DLD1 (cell line): ENCODE results near the gene CCL5.
"Not testable (repeated sequence)": the region's sequence is repeated elsewhere in the genome, so short reads cannot be mapped to it uniquely, and the experiment has no call there.

Experiments
- in situ Hi-C: cut with HindIII; loops from 2 replicates; pipeline ENCODE4 v1.10.0; 2017; ENCODE audit warnings: low sequenced_read_pairs

The CCL5 gene

DNA sequence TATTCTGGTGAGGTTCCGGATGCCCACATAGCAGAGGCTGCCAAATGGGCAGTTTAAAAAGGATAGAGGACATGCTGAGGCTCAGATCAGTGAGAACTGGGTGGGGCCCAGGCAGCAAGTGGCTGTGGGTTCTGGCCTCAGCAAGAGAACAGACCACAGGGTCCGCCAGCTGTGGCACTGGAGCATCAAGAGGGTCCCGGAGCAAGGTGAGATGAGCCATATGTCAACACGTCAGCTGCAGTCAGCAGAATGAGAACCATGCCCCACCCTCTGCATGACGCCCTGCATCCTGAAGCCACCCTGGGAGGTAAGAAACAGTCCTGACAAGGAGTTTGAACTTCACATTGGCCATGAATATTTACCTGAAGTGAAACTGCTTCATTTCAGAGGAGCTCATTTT is 20.1 kb upstream of the CCL5 start:
- in situ Hi-C loops = no loop called here

- in situ Hi-C loops = no loop called here
Observed at GRCh38 chr17:35898283-35899070, 18.3 kb upstream of the CCL5 start.

- in situ Hi-C loops = not testable (repeated sequence)
Observed at GRCh38 chr17:35897772-35898171, 17.6 kb upstream of the CCL5 start.

DNA sequence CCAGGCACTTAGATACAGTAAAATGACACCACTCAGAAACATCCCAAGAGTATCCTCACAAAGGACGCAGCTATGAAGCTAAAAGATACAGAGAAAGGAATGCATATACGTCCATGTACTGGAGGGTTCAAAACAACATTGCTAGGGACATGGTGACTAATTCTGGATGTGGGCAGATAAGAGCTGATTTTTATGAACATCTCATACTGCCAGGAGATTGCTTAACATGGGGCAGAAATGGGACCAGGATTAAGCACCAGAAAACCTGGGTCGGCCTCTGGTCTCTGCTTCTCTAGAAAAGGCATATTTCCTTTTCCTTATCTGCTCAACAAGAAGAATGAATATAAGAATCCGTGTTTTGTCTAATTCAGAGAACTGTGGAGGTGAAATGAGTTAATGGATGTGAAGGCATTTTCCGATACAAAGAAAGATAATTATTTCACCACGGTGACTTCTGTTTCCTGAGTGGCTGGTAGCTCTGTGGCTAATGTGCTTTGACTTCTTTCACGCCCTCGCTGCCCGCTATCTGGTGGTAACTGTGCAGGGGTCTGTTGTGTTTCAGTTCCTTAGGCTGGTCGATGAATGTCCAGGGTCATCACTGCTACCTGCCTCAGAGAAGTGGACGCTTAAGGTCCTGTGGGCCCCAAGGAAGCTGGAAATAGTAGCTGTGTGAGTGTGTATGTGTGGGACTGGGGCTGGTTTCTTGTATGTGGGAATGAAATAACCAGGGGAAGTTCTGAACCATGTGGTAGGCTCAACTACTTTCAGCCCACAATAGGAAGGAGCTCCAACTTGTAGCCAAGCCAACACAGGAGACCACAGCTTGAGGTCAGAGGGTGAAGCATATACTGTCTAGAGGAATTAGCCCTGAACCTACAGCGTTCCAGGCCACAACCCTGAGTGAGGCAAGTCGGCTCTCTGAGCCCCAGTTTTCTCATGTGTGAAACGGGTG is 15.8 kb upstream of the CCL5 start:
- in situ Hi-C loops = no loop called here

GRCh38 chr17:35894206-35894605 is 14.0 kb upstream of the CCL5 start:
- in situ Hi-C loops = no loop called here

- in situ Hi-C loops = no loop called here
Observed at GRCh38 chr17:35893751-35894150, 13.6 kb upstream of the CCL5 start.

- in situ Hi-C loops = no loop called here
Observed at GRCh38 chr17:35892091-35893035, 12.2 kb upstream of the CCL5 start.

GRCh38 chr17:35891269-35891668 is 11.1 kb upstream of the CCL5 start:
- in situ Hi-C loops = no loop called here

DNA sequence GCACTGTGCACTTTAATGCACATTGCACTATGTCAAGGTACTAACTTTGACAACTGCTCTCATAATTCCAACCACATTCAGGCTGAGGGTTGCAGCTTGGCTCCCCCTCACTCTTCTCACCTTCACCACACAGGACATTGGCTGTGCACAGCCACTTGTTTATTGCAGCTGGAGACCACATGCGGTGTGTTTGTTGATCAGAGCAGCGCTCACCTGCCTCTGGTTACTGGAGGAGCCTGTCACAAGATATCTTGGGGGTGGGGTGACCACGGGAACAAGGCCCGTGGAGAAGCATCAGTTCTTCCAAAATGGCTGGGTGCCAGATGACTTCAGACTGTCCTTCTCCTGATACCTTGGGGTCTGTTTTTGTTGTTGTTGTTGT is 10.6 kb upstream of the CCL5 start:
- in situ Hi-C loops = no loop called here

- in situ Hi-C loops = no loop called here
Observed at GRCh38 chr17:35889818-35890773, 9.9 kb upstream of the CCL5 start.

DNA sequence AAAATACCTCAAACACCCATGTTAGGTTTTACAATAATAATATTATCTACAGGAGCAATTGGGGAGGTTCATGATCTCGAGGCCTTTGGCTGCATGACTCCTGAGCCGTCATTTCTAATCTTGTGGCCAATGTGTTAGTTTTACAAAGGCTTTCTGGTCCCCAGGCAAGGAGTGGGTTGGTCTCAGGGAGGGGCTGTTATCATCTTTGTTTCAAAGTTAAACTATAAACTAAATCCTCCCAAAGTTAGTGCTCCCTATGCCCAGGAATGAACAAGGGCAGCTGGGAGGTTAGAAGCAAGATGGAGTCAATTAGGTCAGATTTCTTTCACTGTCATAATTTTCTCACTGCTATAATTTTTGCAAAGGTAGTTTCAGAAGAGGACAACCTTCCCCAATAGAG is 9.1 kb upstream of the CCL5 start:
- in situ Hi-C loops = no loop called here

DNA sequence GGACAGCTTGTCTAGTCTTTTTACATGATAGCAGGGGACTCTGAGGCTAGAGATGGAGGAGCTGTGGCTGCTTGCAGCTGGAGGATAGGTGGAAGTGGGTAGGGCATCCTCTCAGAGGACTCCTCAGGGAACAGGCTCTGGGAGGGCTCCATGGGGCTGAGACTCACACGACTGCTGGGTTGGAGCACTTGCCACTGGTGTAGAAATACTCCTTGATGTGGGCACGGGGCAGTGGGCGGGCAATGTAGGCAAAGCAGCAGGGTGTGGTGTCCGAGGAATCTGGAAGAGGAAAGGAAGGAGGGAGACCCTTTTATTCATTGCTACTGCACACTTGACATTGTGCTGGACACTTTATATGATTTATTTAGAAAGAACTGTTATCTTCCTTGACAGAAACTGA is 1.8 kb downstream of the CCL5 start:
- in situ Hi-C loops = no loop called here

DNA sequence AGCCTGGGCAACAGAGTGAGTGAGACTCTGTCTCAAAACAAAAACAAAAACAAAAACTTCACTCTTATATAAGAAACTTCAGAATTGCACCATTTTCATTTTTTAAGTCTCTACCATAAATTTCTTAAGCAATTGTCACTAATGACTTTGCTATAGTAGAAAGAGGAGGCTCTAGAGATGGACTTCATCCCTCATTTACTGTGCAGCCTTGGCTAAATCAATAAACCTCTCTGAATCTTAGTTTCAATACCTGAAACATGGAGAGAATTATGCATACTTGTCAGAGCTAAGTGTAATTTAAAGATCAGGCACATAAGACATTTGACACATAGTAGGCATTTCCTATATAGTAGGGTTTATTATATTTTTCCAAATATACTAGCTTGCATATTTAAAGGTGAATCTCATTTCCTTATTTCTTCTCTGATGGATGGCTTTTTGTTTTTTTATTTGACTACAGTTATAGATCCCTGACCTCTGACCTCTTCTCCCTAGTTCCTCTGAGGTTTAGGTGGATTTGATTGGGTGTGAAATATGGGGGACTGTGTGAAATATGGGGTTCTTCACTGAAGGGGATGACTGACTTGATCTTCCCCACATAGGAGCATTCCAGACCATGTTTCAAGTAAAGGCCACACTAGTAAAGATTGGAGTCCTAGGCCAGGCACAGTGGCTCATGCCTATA is 2.7 kb downstream of the CCL5 start:
- in situ Hi-C loops = no loop called here

- in situ Hi-C loops = no loop called here
Observed at GRCh38 chr17:35876534-35876933, 3.6 kb downstream of the CCL5 start.

- in situ Hi-C loops = no loop called here
Observed at GRCh38 chr17:35875800-35876139, 4.4 kb downstream of the CCL5 start.

- in situ Hi-C loops = no loop called here
Observed at GRCh38 chr17:35875072-35875799, 4.9 kb downstream of the CCL5 start.

DNA sequence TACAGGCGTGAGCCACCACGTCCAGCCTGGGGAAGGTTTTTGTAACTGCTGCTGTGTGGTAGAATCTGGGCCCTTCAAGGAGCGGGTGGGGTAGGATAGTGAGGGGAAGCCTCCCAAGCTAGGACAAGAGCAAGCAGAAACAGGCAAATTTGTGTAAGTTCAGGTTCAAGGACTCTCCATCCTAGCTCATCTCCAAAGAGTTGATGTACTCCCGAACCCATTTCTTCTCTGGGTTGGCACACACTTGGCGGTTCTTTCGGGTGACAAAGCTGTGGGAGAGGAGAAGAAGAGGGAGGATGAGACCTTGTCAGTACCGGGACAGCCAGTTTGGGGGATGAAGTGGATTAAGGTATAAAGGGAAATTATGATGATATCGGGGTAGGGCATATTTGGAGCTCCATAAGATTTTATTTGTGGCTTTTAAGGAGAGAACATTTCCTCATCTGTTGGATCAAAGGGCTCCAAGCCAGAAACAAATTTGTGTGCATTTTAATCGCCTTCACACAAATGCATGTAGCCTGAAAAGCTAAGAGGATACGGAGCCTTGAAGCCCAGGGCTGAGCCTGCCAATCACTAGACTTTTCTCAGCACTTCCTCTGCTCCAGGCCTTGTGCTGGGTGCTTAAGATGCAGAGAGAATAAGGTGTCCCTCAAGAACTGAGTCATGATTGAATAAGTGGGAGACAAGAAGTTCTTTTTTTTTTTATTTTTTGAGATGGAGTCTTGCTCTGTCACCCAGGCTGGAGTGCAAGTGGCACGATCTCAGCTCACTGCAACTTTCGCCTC is 7.8 kb downstream of the CCL5 start:
- in situ Hi-C loops = no loop called here
